ENCODE data around the gene DHX35.

DNA sequence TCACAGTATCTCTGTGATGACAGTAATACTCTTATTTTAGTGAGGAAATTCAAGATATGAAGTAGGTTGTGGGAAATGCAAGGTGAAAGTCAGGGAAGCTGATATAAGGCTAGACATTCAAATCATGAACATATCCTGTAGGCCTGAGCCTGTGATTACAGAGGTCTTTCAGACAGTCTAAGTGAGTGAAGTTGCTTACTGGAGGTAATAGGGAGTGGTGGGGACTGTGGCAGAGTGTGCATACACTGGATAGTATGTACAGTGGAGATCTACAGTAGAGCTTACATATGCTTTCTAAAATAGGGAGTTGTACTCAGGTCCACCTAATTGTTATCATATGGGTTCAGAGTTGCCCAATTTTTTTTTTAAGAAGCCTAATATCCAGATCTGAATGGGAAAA, 3.1 kb downstream of the DHX35 start:
- TF ChIP-seq, protein P1, sequence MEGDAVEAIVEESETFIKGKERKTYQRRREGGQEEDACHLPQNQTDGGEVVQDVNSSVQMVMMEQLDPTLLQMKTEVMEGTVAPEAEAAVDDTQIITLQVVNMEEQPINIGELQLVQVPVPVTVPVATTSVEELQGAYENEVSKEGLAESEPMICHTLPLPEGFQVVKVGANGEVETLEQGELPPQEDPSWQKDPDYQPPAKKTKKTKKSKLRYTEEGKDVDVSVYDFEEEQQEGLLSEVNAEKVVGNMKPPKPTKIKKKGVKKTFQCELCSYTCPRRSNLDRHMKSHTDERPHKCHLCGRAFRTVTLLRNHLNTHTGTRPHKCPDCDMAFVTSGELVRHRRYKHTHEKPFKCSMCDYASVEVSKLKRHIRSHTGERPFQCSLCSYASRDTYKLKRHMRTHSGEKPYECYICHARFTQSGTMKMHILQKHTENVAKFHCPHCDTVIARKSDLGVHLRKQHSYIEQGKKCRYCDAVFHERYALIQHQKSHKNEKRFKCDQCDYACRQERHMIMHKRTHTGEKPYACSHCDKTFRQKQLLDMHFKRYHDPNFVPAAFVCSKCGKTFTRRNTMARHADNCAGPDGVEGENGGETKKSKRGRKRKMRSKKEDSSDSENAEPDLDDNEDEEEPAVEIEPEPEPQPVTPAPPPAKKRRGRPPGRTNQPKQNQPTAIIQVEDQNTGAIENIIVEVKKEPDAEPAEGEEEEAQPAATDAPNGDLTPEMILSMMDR (IDR thresholded peaks at IDR 0.05), result no peak
- no peak for TF ChIP-seq EP300 (IDR thresholded peaks at IDR 0.05)

All from ovary (tissue), 3 donors.